Hematopoietic multipotent progenitor cell treated with erythropoietin and hydrocortisone succinate and interleukin-3 and kit ligand, for 17 days (in vitro differentiated cells): Measurements from ENCODE around the gene C12orf75.

ENCODE experiments used
- DNase-seq: peaks from one replicate; pipeline ENCODE4 v3.0.0-alpha.2; 2015; ENCODE audit warnings: low spot score

Gene C12orf75

GRCh38 chr12:105418821-105419291 lies 88.4 kb downstream of the C12orf75 start:
- DNase-seq, result no peak

- no peak for DNase-seq
Measured at GRCh38 chr12:105419606-105420005, 89.1 kb downstream of the C12orf75 start.

DNA sequence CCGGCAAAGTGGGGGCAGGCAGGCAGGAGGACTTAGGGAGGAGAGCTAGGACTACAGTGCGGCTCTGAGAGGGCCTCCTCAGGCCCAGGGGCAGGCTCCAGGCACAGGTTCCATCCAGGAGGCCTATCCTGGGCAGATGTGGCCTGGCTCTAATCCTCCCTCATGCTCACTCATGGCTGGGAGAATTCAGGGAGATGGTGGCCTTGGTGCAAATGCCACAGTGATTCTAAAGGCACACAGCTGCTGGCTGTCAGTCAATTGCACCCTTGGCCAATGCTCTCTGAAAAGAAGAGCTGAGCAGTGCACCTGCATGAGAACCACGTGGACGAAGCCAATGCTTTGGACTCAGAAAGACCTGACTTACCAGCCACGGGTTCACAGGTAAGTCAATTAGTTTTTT lies 89.6 kb downstream of the C12orf75 start:
- no peak for DNase-seq

DNA sequence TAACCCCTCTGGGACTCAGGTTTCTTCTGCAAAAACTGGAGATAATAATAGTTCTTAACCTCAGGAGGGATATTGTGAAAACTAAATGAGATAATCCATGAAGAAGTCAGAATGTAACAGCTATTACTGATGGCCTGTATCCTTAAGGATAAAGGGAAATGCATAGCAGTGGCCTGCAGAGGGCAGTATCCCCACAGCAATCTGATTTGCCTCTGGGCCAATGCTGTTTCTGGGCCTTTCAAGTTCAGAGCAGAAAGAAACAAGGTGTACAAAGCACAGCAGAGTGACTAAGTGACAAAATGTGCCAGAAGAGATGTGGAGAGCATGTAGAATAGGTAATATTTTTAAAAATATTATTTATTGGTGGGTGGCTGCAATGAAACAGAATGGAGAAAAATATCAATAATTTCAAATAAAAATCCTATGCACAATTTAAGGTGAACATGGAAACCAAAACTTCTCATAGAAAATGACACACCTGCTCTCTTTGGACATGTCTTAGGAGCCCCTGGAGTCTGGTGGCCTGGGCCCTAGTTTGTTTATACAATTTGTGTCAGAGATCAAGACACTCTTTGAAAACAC lies 90.3 kb downstream of the C12orf75 start:
- DNase-seq, result peak; percentile 41
